ENCODE measurements around the gene ZCCHC10. TPM values are rescaled to one million over a fixed set of nuclear protein-coding genes. Genes with fewer than 3 reads are reported as not detected.
"Not testable (repeated sequence)": the region's sequence is repeated elsewhere in the genome, so short reads cannot be mapped to it uniquely, and the experiment has no call there.

ZCCHC10 gene
- total RNA-seq, 1 donor from 2014 or later, result 12.7 TPM

- H3K4me3 ChIP-seq (ENCODE audit: low read depth, low read length), result peak overlapping the region; percentile 89
- TF ChIP-seq, protein P1, sequence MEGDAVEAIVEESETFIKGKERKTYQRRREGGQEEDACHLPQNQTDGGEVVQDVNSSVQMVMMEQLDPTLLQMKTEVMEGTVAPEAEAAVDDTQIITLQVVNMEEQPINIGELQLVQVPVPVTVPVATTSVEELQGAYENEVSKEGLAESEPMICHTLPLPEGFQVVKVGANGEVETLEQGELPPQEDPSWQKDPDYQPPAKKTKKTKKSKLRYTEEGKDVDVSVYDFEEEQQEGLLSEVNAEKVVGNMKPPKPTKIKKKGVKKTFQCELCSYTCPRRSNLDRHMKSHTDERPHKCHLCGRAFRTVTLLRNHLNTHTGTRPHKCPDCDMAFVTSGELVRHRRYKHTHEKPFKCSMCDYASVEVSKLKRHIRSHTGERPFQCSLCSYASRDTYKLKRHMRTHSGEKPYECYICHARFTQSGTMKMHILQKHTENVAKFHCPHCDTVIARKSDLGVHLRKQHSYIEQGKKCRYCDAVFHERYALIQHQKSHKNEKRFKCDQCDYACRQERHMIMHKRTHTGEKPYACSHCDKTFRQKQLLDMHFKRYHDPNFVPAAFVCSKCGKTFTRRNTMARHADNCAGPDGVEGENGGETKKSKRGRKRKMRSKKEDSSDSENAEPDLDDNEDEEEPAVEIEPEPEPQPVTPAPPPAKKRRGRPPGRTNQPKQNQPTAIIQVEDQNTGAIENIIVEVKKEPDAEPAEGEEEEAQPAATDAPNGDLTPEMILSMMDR (conservative IDR thresholded peaks at IDR 0.05; ENCODE audit: low read depth, low read length), result no peak
- no peak for DNase-seq (ENCODE audit: low read depth)
These were observed 64.5 kb downstream of the ZCCHC10 start for GRCh38 chr5:132961887-132962286.

GRCh38 chr5:132961123-132961815, 65.1 kb downstream of the ZCCHC10 start:
- not testable (repeated sequence) for DNase-seq (ENCODE audit: low read depth)
- peak overlapping the region; percentile 89 for H3K4me3 ChIP-seq (ENCODE audit: low read depth, low read length)

DNA sequence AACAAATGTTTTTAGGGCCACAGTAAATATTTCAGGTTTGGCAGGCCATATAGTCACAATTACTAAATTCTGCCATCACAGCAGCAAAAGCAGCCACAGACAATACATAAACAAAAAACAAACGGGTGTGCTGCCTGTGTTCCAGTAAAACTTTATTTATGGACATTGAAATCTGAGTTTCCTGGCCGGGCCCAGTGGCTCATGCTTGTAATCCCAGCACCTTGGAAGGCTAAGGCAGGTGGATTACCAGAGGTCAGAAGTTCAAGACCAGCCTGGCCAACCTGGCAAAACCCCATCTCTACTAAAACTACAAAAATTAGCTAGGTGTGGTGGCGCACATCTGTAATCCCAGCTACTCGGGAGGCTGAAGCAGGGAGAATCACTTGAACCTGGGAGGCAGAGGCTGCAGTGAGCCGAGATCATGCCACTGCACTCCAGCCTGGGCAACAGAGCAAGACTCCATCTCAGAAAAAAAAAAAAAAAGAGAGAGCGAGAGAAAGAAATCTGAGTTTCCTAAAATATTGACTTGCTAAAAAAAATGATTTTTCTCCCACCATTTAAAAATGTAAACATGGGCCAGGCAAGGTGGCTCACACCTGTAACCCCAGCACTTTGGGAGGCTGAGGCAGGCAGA, 70.1 kb downstream of the ZCCHC10 start:
- not testable (repeated sequence) for H3K4me3 ChIP-seq (ENCODE audit: low read depth, low read length); DNase-seq (ENCODE audit: low read depth)

- H3K4me3 ChIP-seq (ENCODE audit: low read depth, low read length), result no peak overlapping the region
- no peak for DNase-seq (ENCODE audit: low read depth)
- TF ChIP-seq, protein P1 (conservative IDR thresholded peaks at IDR 0.05; ENCODE audit: low read depth, low read length), result no peak
These were observed 72.6 kb downstream of the ZCCHC10 start for GRCh38 chr5:132953710-132954109.

DNA sequence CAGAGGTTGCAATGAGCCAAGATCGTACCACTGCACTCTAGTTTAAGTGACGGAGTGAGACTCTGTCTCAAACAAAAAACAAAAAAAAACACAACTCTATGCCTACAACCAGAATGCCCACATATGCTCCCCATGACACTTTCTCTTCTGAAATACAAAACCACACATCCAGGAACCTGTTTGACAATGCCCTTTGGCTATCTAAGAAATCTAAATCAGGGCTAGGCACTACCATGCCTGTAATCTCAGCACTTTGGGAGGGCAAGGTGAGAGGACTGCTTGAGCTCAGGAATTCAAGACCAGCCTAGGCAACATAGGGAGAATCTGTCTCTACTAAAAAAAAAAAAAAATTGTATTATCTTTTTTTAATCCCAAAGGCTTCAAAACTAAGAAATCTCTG, 73.5 kb downstream of the ZCCHC10 start:
- H3K4me3 ChIP-seq (ENCODE audit: low read depth, low read length), result no peak overlapping the region
- TF ChIP-seq, protein P1 (conservative IDR thresholded peaks at IDR 0.05; ENCODE audit: low read depth, low read length), result no peak
- no peak for DNase-seq (ENCODE audit: low read depth)

GRCh38 chr5:132951897-132952296, 74.5 kb downstream of the ZCCHC10 start:
- no peak for DNase-seq (ENCODE audit: low read depth)
- TF ChIP-seq, protein P1 (conservative IDR thresholded peaks at IDR 0.05; ENCODE audit: low read depth, low read length), result no peak
- no peak overlapping the region for H3K4me3 ChIP-seq (ENCODE audit: low read depth, low read length)

GRCh38 chr5:132949136-132949535, 77.2 kb downstream of the ZCCHC10 start:
- no peak for DNase-seq (ENCODE audit: low read depth)
- TF ChIP-seq, protein P1 (conservative IDR thresholded peaks at IDR 0.05; ENCODE audit: low read depth, low read length), result no peak
- no peak overlapping the region for H3K4me3 ChIP-seq (ENCODE audit: low read depth, low read length)

GRCh38 chr5:132947671-132948070, 78.7 kb downstream of the ZCCHC10 start:
- TF ChIP-seq, protein P1 (conservative IDR thresholded peaks at IDR 0.05; ENCODE audit: low read depth, low read length), result no peak
- H3K4me3 ChIP-seq (ENCODE audit: low read depth, low read length), result no peak overlapping the region
- DNase-seq (ENCODE audit: low read depth), result no peak
